B cell (primary cell): ENCODE results near the gene POU4F3. TPM values are rescaled to one million over a fixed set of nuclear protein-coding genes. Genes with fewer than 3 reads are reported as not detected.

Experiments
- ATAC-seq: fragments of 200-7000 bp; cut with Tn5 transposase; one replicate; pipeline ENCODE4 v1.10.0; 2021; ENCODE audit warnings: low read depth, mild to moderate bottlenecking, moderate number of reproducible peaks, moderate library complexity
- CTCF ChIA-PET: fragments of 350-600 bp; sonication (Branson Sonifier 250); formaldehyde crosslinking; loops from one replicate; lab custom pipeline; 2021; ENCODE audit warnings: antibody characterized with exemption, inconsistent platforms; lab: Charles Lee
- POLR2A ChIA-PET: fragments of 350-600 bp; sonication (Branson Sonifier 250); formaldehyde crosslinking; loops from one replicate; lab custom pipeline; 2021; ENCODE audit warnings: antibody characterized with exemption; lab: Charles Lee
- DNase-seq: peaks from one replicate; pipeline ENCODE4 v3.0.0; 2013
- H2AFZ ChIP-seq: 2 replicates; pipeline ENCODE4 v1.6.1; 2012; ENCODE audit warnings: mild to moderate bottlenecking, low read depth, low read length; ENCODE audit not compliant: insufficient read depth, poor library complexity, severe bottlenecking
- H3K27ac ChIP-seq, 2 donors: 1 replicate in 1 of 2; 2 replicates in 1 of 2; pipeline ENCODE4 v1.5.1; 2012 to 2013; ENCODE audit warnings: low read length in 2 of 2, mild to moderate bottlenecking in 2 of 2, moderate library complexity in 1 of 2
- H3K27me3 ChIP-seq, 4 experiments: fragments of 200-600 bp in 1 of 4; sonication (generic) in 1 of 4; replicated peaks in 1 of 4; 1 replicate in 2 of 4; 2 replicates in 2 of 4; pipeline versions ENCODE4 v1.6.1 to v1.7.0; 2013 to 2016; ENCODE audit warnings: low read length in 3 of 4, mild to moderate bottlenecking in 2 of 4, mixed read lengths in 1 of 4, moderate library complexity in 1 of 4; ENCODE audit not compliant: insufficient read depth in 4 of 4, control insufficient read depth in 3 of 4; ENCODE audit errors: control extremely low read depth in 1 of 4
- H3K36me3 ChIP-seq, 2 experiments: replicated peaks in 1 of 2; 1 replicate in 1 of 2; 2 replicates in 1 of 2; pipeline versions ENCODE4 v1.6.1 to v1.7.1; 2013; ENCODE audit warnings: low read length in 1 of 2; ENCODE audit not compliant: insufficient read depth in 2 of 2, control insufficient read depth in 1 of 2; ENCODE audit errors: control extremely low read depth in 1 of 2, extremely low read depth in 1 of 2
- H3K4me1 ChIP-seq, 2 donors: fragments of 200-600 bp in 1 of 2; sonication (generic) in 1 of 2; 1 replicate in 1 of 2; 2 replicates in 1 of 2; pipeline versions ENCODE4 v1.5.1 to v1.6.1; 2013 to 2017; ENCODE audit warnings: low read length in 2 of 2; ENCODE audit not compliant: control insufficient read depth in 2 of 2, insufficient read depth in 2 of 2
- H3K4me2 ChIP-seq: replicated peaks from 2 replicates; pipeline ENCODE3; 2012; ENCODE audit warnings: mild to moderate bottlenecking, low read depth, low read length; ENCODE audit not compliant: poor library complexity, severe bottlenecking
- H3K4me3 ChIP-seq, 5 experiments: fragments of 200-600 bp in 1 of 5; sonication (generic) in 1 of 5; 1 replicate in 3 of 5; 2 replicates in 2 of 5; pipeline versions ENCODE4 v1.5.1 to v1.7.0; 2011 to 2016; ENCODE audit warnings: low read length in 4 of 5, mild to moderate bottlenecking in 4 of 5, low read depth in 2 of 5, control low read depth in 1 of 5, moderate library complexity in 1 of 5; ENCODE audit not compliant: insufficient read depth in 1 of 5; ENCODE audit errors: control extremely low read depth in 1 of 5, extremely low read depth in 1 of 5
- H3K79me2 ChIP-seq: fragments of 200-600 bp; sonication (generic); one replicate; pipeline ENCODE4 v1.6.0; 2016; ENCODE audit warnings: low read length; ENCODE audit not compliant: control insufficient read depth, insufficient read depth
- H3K9ac ChIP-seq: fragments of 200-600 bp; sonication (generic); 2 replicates; pipeline ENCODE4 v1.6.1; 2017; ENCODE audit warnings: mild to moderate bottlenecking, low read length, moderate library complexity
- H3K9me3 ChIP-seq, 3 donors: one replicate each; pipeline versions ENCODE4 v1.6.1 to v1.7.1; 2013; ENCODE audit warnings: low read length in 2 of 3; ENCODE audit not compliant: control insufficient read depth in 2 of 3, insufficient read depth in 1 of 3; ENCODE audit errors: control extremely low read depth in 1 of 3
- H4K20me1 ChIP-seq: 2 replicates; pipeline ENCODE4 v1.6.0; 2012; ENCODE audit warnings: mild to moderate bottlenecking, low read length; ENCODE audit not compliant: insufficient read depth, control insufficient read depth, poor library complexity, severe bottlenecking
- H3K27ac Mint-ChIP-seq: one replicate; pipeline ENCODE4 v1.8.0; 2021; ENCODE audit warnings: mixed read lengths
- H3K27me3 Mint-ChIP-seq: one replicate; pipeline ENCODE4 v1.8.0; 2021; ENCODE audit warnings: mixed read lengths
- H3K4me1 Mint-ChIP-seq: one replicate; pipeline ENCODE4 v1.8.0; 2021; ENCODE audit warnings: mixed read lengths
- H3K4me3 Mint-ChIP-seq: one replicate; pipeline ENCODE4 v1.8.0; 2021; ENCODE audit warnings: mixed read lengths
- H3K9me3 Mint-ChIP-seq: one replicate; pipeline ENCODE4 v1.8.0; 2022; ENCODE audit warnings: mixed read lengths; ENCODE audit not compliant: insufficient read depth
- CTCF ChIP-seq: fragments of 200-600 bp; IDR thresholded peaks from one replicate; pipeline ENCODE4 v1.8.0; 2022; ENCODE audit warnings: antibody characterized with exemption, mild to moderate bottlenecking
- EZH2 ChIP-seq: IDR thresholded peaks from 2 replicates; pipeline ENCODE4 v1.6.1; 2012; ENCODE audit warnings: borderline replicate concordance, low read depth, mild to moderate bottlenecking, moderate library complexity, low read length; ENCODE audit not compliant: insufficient read depth, poor library complexity, severe bottlenecking
- WGBS: methylation state at CpG from one replicate; pipeline ENCODE4 v1.1.5; 2013; ENCODE audit warnings: missing lambda C conversion rate; ENCODE audit not compliant: insufficient coverage; 5-methylcytosine and 5-hydroxymethylcytosine counted together
- intact Hi-C: fragments of 100-400 bp; cut with micrococcal nuclease; formaldehyde crosslinking; loops from one replicate; pipeline ENCODE4 v1.10.0; 2022
- polyA plus RNA-seq: library from polyadenylated mRNA; depleted of rRNA; stranded (reverse); fragments of >200 nt; gene quantifications from 2 replicates; pipeline ENCODE4 v1.2.3, GENCODE V29; 2012
- total RNA-seq, 2 donors: library from RNA; stranded (reverse); fragments of 120-200 nt in 1 of 2; gene quantifications; 1 replicate in 1 of 2; 2 replicates in 1 of 2; pipeline versions ENCODE4 v1.2.3 to v1.2.4, GENCODE V29; 2013 to 2022

POU4F3 gene
- total and polyA plus RNA-seq, 2 donors (not counting 1 experiment from before 2014, with no cell fraction given) = 0.04 TPM; not detected in 1

DNA sequence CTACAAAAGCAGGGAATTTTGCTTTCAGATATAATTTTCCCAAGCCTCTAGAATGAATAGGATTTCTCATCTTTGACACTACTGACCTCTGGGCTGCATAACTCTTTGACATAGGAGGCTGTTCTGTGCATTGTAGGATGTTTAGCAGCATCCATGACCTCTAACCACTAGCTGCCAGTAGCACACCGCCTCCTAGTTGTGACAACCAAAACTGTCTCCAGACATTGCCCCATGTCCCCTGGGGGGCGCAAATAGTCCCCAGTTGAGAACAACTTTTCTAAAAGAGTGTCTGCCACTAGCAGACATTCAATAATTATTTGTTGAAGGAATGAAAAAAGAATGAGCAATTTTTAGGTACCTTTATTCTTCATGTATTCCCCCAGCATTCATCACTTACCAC, 51.8 kb downstream of the POU4F3 start:
- no peak for TF ChIP-seq EZH2
- no peak for TF ChIP-seq CTCF
- Histone ChIP-seq H3K79me2 (no peaks in the 10 kb centered on the region), H3K9ac (no peak overlapping the region), H3K4me1 (no peaks in the 10 kb centered on the region), H3K4me3 (no peak overlapping the region), H3K4me2 (no peak overlapping the region), H3K27me3 (peaks cover 0 to 4% (median 2%) of the 10 kb centered on the region in 4 experiments), H2AFZ (no peak overlapping the region), H3K36me3 (no peaks in the 10 kb centered on the region), H3K9me3 (no peaks in the 10 kb centered on the region), H3K27ac (no peak overlapping the region), H4K20me1 (no peaks in the 10 kb centered on the region)
- no peak overlapping the region for H3K4me3 Mint-ChIP-seq
- DNase-seq = no peak
- no peaks in the 10 kb centered on the region for H3K9me3 Mint-ChIP-seq
- H3K27ac Mint-ChIP-seq = no peak overlapping the region
- intact Hi-C loops = no loop called here
- H3K27me3 Mint-ChIP-seq = peaks cover 5% of the 10 kb centered on the region
- ATAC-seq = no peak
- POLR2A ChIA-PET = no interaction called here
- H3K4me1 Mint-ChIP-seq = no peaks in the 10 kb centered on the region
- WGBS = no CpG with 5 or more reads among the region's 2 CpGs
- CTCF ChIA-PET = no interaction called here

Other genes starting within 250 kb of the POU4F3 start
- gene PLAC8L1, start 233.3 kb upstream of the POU4F3 start, total RNA-seq = 0.49 and 0.51 TPM in 2 replicates
- gene PLAC8L1, start 233.3 kb upstream of the POU4F3 start, polyA plus RNA-seq = not detected in 2 replicates
- gene LARS1, start 156.2 kb upstream of the POU4F3 start, total RNA-seq = 125 and 137 TPM in 2 replicates
- 19.7 and 26.0 TPM in 2 replicates for gene LARS1, start 156.2 kb upstream of the POU4F3 start, polyA plus RNA-seq
- gene RBM27, start 135.2 kb upstream of the POU4F3 start, total RNA-seq = 28.7 and 29.8 TPM in 2 replicates
- 7.4 and 11.0 TPM in 2 replicates for gene RBM27, start 135.2 kb upstream of the POU4F3 start, polyA plus RNA-seq
- 95.2 and 101 TPM in 2 replicates for gene TCERG1, start 108.5 kb downstream of the POU4F3 start, total RNA-seq
- gene TCERG1, start 108.5 kb downstream of the POU4F3 start, polyA plus RNA-seq = 44.6 and 51.7 TPM in 2 replicates
- not detected in 2 replicates for gene GPR151, start 177.4 kb downstream of the POU4F3 start, total RNA-seq
- not detected in 2 replicates for gene GPR151, start 177.4 kb downstream of the POU4F3 start, polyA plus RNA-seq